HepG2 (cell line): Measurements from ENCODE around the gene EFS. TPM values are rescaled to one million over a fixed set of nuclear protein-coding genes. Genes with fewer than 3 reads are reported as not detected.
A peak's percentile ranks its signal among the peaks of the same experiment; 100 is the strongest.

Experiments used
- ATAC-seq: fragments of 200-7000 bp; cut with Tn5 transposase; 3 replicates; pipeline ENCODE4 v1.9.1; 2020; ENCODE audit warnings: mild to moderate bottlenecking, moderate library complexity
- BruUV-seq: library from RNA; stranded (reverse); fragments of 400-500 nt; replicated peaks from 2 replicates; lab custom pipeline; 2021; lab: Mats Ljungman, UMichigan
- CTCF ChIA-PET: fragments of 300-600 bp; formaldehyde crosslinking; extraction: SDS; loops from one replicate; lab custom pipeline; 2021; ENCODE audit warnings: low total read pairs, inconsistent platforms, low intra/inter-chr PET ratio; lab: Yijun Ruan, JAX
- POLR2A ChIA-PET: fragments of 350-600 bp; sonication (Branson Sonifier 250); formaldehyde crosslinking; loops from one replicate; lab custom pipeline; 2020; ENCODE audit warnings: antibody characterized with exemption, inconsistent platforms; lab: Yijun Ruan, JAX
- DNase-seq: peaks from one replicate; pipeline ENCODE4 v3.0.0-alpha.2; 2015; ENCODE audit warnings: low spot score
- FAIRE-seq: peaks from 3 replicates; lab custom pipeline; 2011; peaks lifted over from hg19 to GRCh38; lab: Jason Lieb, UNC
- H2AFZ ChIP-seq: one replicate; pipeline ENCODE4 v1.6.1; 2011; ENCODE audit warnings: low read length, inconsistent platforms
- H3K27ac ChIP-seq: fragments of 300-600 bp; 3 replicates; pipeline ENCODE4 v1.8.0; 2011; ENCODE audit warnings: mixed run types, mild to moderate bottlenecking, mixed read lengths, low read length, inconsistent platforms; ENCODE audit not compliant: insufficient read depth; ENCODE audit errors: extremely low read length
- H3K27me3 ChIP-seq, 2 experiments: fragments of 200-600 bp in 1 of 2; 2 replicates in 1 of 2; 3 replicates in 1 of 2; pipeline versions ENCODE4 v1.6.0 to v1.8.0; 2011; ENCODE audit warnings: low read length in 2 of 2, mild to moderate bottlenecking in 2 of 2, moderate library complexity in 2 of 2, inconsistent platforms in 1 of 2; ENCODE audit not compliant: insufficient read depth in 2 of 2, control insufficient read depth in 1 of 2
- H3K36me3 ChIP-seq, 2 experiments: fragments of 200-600 bp in 1 of 2; replicated peaks in 1 of 2; 2 replicates in 1 of 2; 3 replicates in 1 of 2; pipeline versions ENCODE4 v1.5.1 to v1.8.0; 2011; ENCODE audit warnings: low read length in 2 of 2, inconsistent platforms in 1 of 2; ENCODE audit not compliant: insufficient read depth in 2 of 2, control insufficient read depth in 1 of 2
- H3K4me1 ChIP-seq: 2 replicates; pipeline ENCODE4 v1.5.1; 2012; ENCODE audit warnings: low read length, inconsistent platforms; ENCODE audit not compliant: insufficient read depth
- H3K4me2 ChIP-seq: 2 replicates; pipeline ENCODE4 v1.6.0; 2011; ENCODE audit warnings: low read depth, low read length, inconsistent platforms
- H3K4me3 ChIP-seq, 3 experiments: fragments of 200-600 bp in 1 of 3; sonication (generic), shearing (Covaris generic) in 1 of 3; replicated peaks in 1 of 3; 2 replicates each; pipeline ENCODE4 v1.5.1; 2011 to 2016; ENCODE audit warnings: low read length in 3 of 3, inconsistent platforms in 2 of 3, low read depth in 2 of 3, mild to moderate bottlenecking in 2 of 3, control low read depth in 1 of 3, mixed read lengths in 1 of 3; ENCODE audit not compliant: insufficient read depth in 1 of 3
- H3K79me2 ChIP-seq: one replicate; pipeline ENCODE4 v1.6.1; 2011; ENCODE audit warnings: low read length, inconsistent platforms; ENCODE audit not compliant: insufficient read depth
- H3K9ac ChIP-seq: 2 replicates; pipeline ENCODE4 v1.6.0; 2011; ENCODE audit warnings: mild to moderate bottlenecking, low read depth, low read length, inconsistent platforms; ENCODE audit not compliant: insufficient read depth
- H3K9me3 ChIP-seq: 2 replicates; pipeline ENCODE4 v1.5.1; 2012; ENCODE audit warnings: mild to moderate bottlenecking, low read length
- H4K20me1 ChIP-seq: 2 replicates; pipeline ENCODE4 v1.6.0; 2011; ENCODE audit warnings: inconsistent platforms, mild to moderate bottlenecking, low read length, moderate library complexity; ENCODE audit not compliant: insufficient read depth
- FOXC1 ChIP-seq: sonication (generic); formaldehyde crosslinking; IDR thresholded peaks from 2 replicates; pipeline ENCODE4 v1.8.0; 2022; ENCODE audit warnings: mild to moderate bottlenecking, missing genetic modification reagents, borderline replicate concordance
- GABPB1 ChIP-seq: IDR thresholded peaks from 2 replicates; pipeline ENCODE4 v1.6.1; 2016; ENCODE audit warnings: mild to moderate bottlenecking, missing genetic modification reagents, moderate library complexity, missing compliant biosample characterization
- IRX3 ChIP-seq: sonication (generic); formaldehyde crosslinking; IDR thresholded peaks from 2 replicates; pipeline ENCODE4 v1.8.1; 2023; ENCODE audit warnings: mild to moderate bottlenecking, low read depth, missing genetic modification reagents, borderline replicate concordance
- NONO ChIP-seq, 2 experiments: fragments of 450-650 bp in 1 of 2; sonication (generic) in 1 of 2; formaldehyde crosslinking in 1 of 2; IDR thresholded peaks in 1 of 2; conservative IDR thresholded peaks in 1 of 2; 2 replicates each; pipeline versions ENCODE4 v1.6.1 to v1.8.0; 2017 to 2022; ENCODE audit warnings: mild to moderate bottlenecking in 1 of 2, missing genetic modification reagents in 1 of 2, moderate library complexity in 1 of 2
- SP4 ChIP-seq: sonication (generic); formaldehyde crosslinking; IDR thresholded peaks from 2 replicates; pipeline ENCODE4 v1.8.1; 2023; ENCODE audit warnings: mild to moderate bottlenecking, missing genetic modification reagents
- ZBTB21 ChIP-seq: sonication (generic); formaldehyde crosslinking; IDR thresholded peaks from 2 replicates; pipeline ENCODE4 v1.4.0; 2020; ENCODE audit warnings: missing genetic modification reagents
- ZFP37 ChIP-seq: sonication (generic); formaldehyde crosslinking; IDR thresholded peaks from 2 replicates; pipeline ENCODE4 v1.4.0; 2020; ENCODE audit warnings: missing genetic modification reagents, borderline replicate concordance
- ZNF24 ChIP-seq: fragments of 450-650 bp; IDR thresholded peaks from 2 replicates; pipeline ENCODE4 v1.6.1; 2017; ENCODE audit warnings: antibody characterized with exemption, mild to moderate bottlenecking
- ZNF451 ChIP-seq: sonication (generic); formaldehyde crosslinking; IDR thresholded peaks from 2 replicates; pipeline ENCODE4 v1.5.0; 2020; ENCODE audit warnings: mild to moderate bottlenecking, missing genetic modification reagents
- ZNF547 ChIP-seq: sonication (generic); formaldehyde crosslinking; IDR thresholded peaks from 2 replicates; pipeline ENCODE4 v1.5.1; 2020; ENCODE audit warnings: mild to moderate bottlenecking, missing genetic modification reagents
- ZNF746 ChIP-seq: sonication (generic); formaldehyde crosslinking; IDR thresholded peaks from 2 replicates; pipeline ENCODE4 v1.8.0; 2022; ENCODE audit warnings: mild to moderate bottlenecking, missing genetic modification reagents
- ZNF839 ChIP-seq: sonication (generic); formaldehyde crosslinking; IDR thresholded peaks from 2 replicates; pipeline ENCODE4 v1.4.0; 2020; ENCODE audit warnings: missing genetic modification reagents, mild to moderate bottlenecking, borderline replicate concordance
- WGBS: methylation state at CpG from one replicate; pipeline ENCODE4 v1.1.6; 2017; ENCODE audit warnings: low lambda C conversion rate; 5-methylcytosine and 5-hydroxymethylcytosine counted together
- in situ Hi-C: cut with HindIII; loops from 2 replicates; pipeline ENCODE4 v1.10.0; 2017; ENCODE audit warnings: low pct_unique_long_range_greater_than_20kb; ENCODE audit not compliant: extremely low pct_ligation_motif_present
- intact Hi-C: fragments of 100-400 bp; cut with micrococcal nuclease; formaldehyde crosslinking; loops from one replicate; pipeline ENCODE4 v1.10.0; 2022; ENCODE audit not compliant: unreplicated experiment
- polyA plus RNA-seq, 8 experiments: library from polyadenylated mRNA; depleted of rRNA in 3 of 8; stranded (reverse) in 7 of 8; unstranded in 1 of 8; fragments of >200 nt; fragmentation: Illumina TruSeq in 4 of 8; extraction: Trizol in 4 of 8; gene quantifications; 2 replicates each; pipeline versions ENCODE4 v1.2.1 to v1.2.3, GENCODE V29; 2011 to 2016; ENCODE audit warnings: low read depth in 4 of 8, missing spikeins in 1 of 8, mixed read lengths in 1 of 8; ENCODE audit not compliant: insufficient read depth in 1 of 8
- total RNA-seq, 5 experiments: library from RNA; depleted of rRNA; stranded (reverse); fragments of >200 nt; fragmentation: Illumina TruSeq; extraction: Trizol; gene quantifications; 2 replicates each; pipeline ENCODE4 v1.2.3, GENCODE V29; 2016; ENCODE audit warnings: low read depth in 1 of 5
- TF ChIP-seq, protein P1 (sequence below): sonication (generic); formaldehyde crosslinking; IDR thresholded peaks from 2 replicates; pipeline ENCODE4 v1.4.0; 2020; ENCODE audit warnings: missing genetic modification reagents; ENCODE audit errors: not compliant biosample characterization
- TF ChIP-seq, protein P2 (sequence below): sonication (generic); formaldehyde crosslinking; IDR thresholded peaks from 2 replicates; pipeline ENCODE4 v1.8.1; 2023; ENCODE audit warnings: mild to moderate bottlenecking, missing genetic modification reagents
- TF ChIP-seq, protein P3 (sequence below): sonication (generic); formaldehyde crosslinking; IDR thresholded peaks from 2 replicates; pipeline ENCODE4 v1.4.0; 2020; ENCODE audit warnings: mild to moderate bottlenecking, missing genetic modification reagents
- TF ChIP-seq, protein P4 (sequence below): sonication (generic); formaldehyde crosslinking; IDR thresholded peaks from 2 replicates; pipeline ENCODE4 v1.8.0; 2022; ENCODE audit warnings: missing genetic modification reagents, mild to moderate bottlenecking, inconsistent platforms, borderline replicate concordance

EFS gene
- total and polyA plus RNA-seq, 2 of the 13 experiments (the other 11 are each of a cell fraction or from before 2014, with no cell fraction given), result not detected

DNA sequence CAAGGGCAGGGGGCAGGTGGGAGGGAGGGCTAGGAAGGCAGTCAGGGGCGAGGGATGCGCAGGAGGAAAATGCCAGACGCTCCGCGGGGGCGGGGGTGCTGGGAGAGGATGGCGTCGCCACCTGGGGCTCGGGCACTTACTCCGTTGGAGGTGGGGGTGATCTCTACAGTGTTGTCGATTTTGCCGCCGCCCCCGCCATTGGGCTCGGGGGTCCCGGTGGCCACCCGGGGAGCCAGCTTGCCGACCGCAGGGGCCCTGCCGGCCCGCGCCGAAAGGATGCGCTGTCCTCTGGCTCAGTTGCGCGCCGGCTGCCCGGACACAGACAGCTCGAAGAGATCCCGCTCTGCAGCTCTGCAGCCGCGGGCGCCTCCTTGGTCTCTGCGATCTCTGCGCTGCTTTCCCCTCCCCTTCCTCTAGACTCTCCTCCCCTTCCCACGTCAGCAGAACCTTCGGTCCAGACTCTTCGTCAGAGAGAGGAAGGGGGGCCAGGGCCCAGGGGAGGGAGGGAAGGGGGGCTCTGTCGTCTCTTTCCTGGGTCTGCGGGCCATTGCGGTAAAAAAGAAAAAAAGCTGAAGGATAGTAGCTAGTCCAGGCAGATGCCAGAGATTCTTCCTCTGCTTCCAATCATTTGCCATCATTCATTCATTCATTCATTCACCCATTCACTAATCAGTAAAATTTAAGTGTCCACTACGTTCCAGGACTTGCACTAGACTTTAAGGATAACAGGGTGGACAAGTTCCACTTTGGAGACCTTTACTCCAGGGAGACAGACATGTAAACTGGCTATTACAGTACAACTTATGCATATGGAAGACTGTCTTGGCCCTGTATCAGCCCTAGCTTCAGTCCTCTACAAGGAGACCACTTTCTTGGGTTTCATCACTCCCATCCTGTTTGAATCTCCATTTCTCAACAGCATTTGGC is 12.2 kb downstream of the EFS start, which contains the start of gene SLC22A17:
Gene SLC22A17, minus strand, starts transcription at position 382 of the 927 bp plus-strand sequence.
- 13% methylated on average over 42 of the region's 42 CpGs for WGBS
- intact Hi-C loops, result no loop called here
- TF ChIP-seq ZNF451 (CRISPR knock-in tag), result 0 out of 2 replicates have a peak, but pooled peaks have one; percentile 17
- TF ChIP-seq, protein P1, sequence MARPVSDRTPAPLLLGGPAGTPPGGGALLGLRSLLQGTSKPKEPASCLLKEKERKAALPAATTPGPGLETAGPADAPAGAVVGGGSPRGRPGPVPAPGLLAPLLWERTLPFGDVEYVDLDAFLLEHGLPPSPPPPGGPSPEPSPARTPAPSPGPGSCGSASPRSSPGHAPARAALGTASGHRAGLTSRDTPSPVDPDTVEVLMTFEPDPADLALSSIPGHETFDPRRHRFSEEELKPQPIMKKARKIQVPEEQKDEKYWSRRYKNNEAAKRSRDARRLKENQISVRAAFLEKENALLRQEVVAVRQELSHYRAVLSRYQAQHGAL (CRISPR knock-in tag), result no peak
- peak; percentile 68 for TF ChIP-seq GABPB1 (CRISPR knock-in tag)
- no peak for TF ChIP-seq IRX3
- no peak for TF ChIP-seq NONO (IDR thresholded peaks at IDR 0.05)
- no peak for TF ChIP-seq NONO (CRISPR knock-in tag; conservative IDR thresholded peaks at IDR 0.05)
- TF ChIP-seq FOXC1 (CRISPR knock-in tag), result peak; percentile 21; the same call in 1 of the 2 replicates
- TF ChIP-seq ZNF746, result no peak
- 0 out of 2 replicates have a peak, but pooled peaks have one; percentile 19 for TF ChIP-seq ZBTB21
- peak; percentile 87; the same call in 1 of the 2 replicates for TF ChIP-seq ZNF24
- TF ChIP-seq SP4, result 0 out of 2 replicates have a peak, but pooled peaks have one; percentile 18
- no peak for TF ChIP-seq ZFP37 (CRISPR knock-in tag)
- 0 out of 2 replicates have a peak, but pooled peaks have one; percentile 38 for TF ChIP-seq ZNF839 (CRISPR knock-in tag)
- TF ChIP-seq, protein P2, sequence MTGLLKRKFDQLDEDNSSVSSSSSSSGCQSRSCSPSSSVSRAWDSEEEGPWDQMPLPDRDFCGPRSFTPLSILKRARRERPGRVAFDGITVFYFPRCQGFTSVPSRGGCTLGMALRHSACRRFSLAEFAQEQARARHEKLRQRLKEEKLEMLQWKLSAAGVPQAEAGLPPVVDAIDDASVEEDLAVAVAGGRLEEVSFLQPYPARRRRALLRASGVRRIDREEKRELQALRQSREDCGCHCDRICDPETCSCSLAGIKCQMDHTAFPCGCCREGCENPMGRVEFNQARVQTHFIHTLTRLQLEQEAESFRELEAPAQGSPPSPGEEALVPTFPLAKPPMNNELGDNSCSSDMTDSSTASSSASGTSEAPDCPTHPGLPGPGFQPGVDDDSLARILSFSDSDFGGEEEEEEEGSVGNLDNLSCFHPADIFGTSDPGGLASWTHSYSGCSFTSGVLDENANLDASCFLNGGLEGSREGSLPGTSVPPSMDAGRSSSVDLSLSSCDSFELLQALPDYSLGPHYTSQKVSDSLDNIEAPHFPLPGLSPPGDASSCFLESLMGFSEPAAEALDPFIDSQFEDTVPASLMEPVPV, result no peak
- TF ChIP-seq ZNF547, result no peak
- TF ChIP-seq, protein P3, sequence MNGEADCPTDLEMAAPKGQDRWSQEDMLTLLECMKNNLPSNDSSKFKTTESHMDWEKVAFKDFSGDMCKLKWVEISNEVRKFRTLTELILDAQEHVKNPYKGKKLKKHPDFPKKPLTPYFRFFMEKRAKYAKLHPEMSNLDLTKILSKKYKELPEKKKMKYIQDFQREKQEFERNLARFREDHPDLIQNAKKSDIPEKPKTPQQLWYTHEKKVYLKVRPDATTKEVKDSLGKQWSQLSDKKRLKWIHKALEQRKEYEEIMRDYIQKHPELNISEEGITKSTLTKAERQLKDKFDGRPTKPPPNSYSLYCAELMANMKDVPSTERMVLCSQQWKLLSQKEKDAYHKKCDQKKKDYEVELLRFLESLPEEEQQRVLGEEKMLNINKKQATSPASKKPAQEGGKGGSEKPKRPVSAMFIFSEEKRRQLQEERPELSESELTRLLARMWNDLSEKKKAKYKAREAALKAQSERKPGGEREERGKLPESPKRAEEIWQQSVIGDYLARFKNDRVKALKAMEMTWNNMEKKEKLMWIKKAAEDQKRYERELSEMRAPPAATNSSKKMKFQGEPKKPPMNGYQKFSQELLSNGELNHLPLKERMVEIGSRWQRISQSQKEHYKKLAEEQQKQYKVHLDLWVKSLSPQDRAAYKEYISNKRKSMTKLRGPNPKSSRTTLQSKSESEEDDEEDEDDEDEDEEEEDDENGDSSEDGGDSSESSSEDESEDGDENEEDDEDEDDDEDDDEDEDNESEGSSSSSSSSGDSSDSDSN, result 0 out of 2 replicates have a peak, but pooled peaks have one; percentile 37
- TF ChIP-seq, protein P4, sequence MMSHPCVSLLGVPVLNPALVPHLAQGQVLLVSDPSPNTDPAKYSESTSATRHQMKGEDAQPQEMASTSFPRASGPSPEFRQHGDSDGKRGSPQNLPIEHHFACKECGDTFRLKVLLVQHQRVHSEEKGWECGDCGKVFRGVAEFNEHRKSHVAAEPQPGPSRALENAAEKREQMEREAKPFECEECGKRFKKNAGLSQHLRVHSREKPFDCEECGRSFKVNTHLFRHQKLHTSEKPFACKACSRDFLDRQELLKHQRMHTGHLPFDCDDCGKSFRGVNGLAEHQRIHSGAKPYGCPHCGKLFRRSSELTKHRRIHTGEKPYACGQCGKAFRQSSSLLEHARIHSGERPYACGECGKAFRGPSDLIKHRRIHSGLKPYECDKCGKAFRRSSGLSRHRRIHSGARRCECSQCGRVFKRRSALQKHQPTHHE (CRISPR knock-in tag), result no peak

More for the DNA sequence above, 12.2 kb downstream of the EFS start, which contains the start of gene SLC22A17:
- no peaks in the 10 kb centered on the region for H3K36me3 ChIP-seq
- in situ Hi-C loops, result no loop called here
- H2AFZ ChIP-seq, result no peak within 1 kb of the TSS
- POLR2A ChIA-PET, result interaction anchor here (1.0 to 3.4 kb wide), 2 partner anchors 32 to 67 kb away, joined by 3 to 15 read pairs; partner anchors contain the start of genes HOMEZ and PABPN1
- no peak for FAIRE-seq
- CTCF ChIA-PET, result no interaction called here
- H3K9ac ChIP-seq, result no peak within 1 kb of the TSS
- H3K9me3 ChIP-seq, result no peaks in the 10 kb centered on the region
- no peaks in the 10 kb centered on the region for H3K79me2 ChIP-seq
- no TSS peak for BruUV-seq
- peaks cover 29 to 91% of the 10 kb centered on the region in 2 experiments for H3K27me3 ChIP-seq
- H4K20me1 ChIP-seq, result no peaks in the 10 kb centered on the region
- peak within 1 kb of the TSS; percentile 22 to 64 (median 30); a peak in 4 of 6 replicates for H3K4me3 ChIP-seq
- peak; percentile 45 for DNase-seq
- no peaks in the 10 kb centered on the region for H3K4me1 ChIP-seq
- ATAC-seq, result peak; percentile 80
- peak within 1 kb of the TSS; percentile 64 for H3K4me2 ChIP-seq
- no peak within 1 kb of the TSS for H3K27ac ChIP-seq
